Esophagus (tissue), 2 donors: ENCODE results near the gene OPCML. TPM values are rescaled to one million over a fixed set of nuclear protein-coding genes. Genes with fewer than 3 reads are reported as not detected.

Source experiments
- H3K27ac ChIP-seq, 2 donors: one replicate each; pipeline ENCODE4 v1.5.1; 2013; ENCODE audit warnings: low read depth in 2 of 2, mild to moderate bottlenecking in 2 of 2, inconsistent platforms in 1 of 2, low read length in 1 of 2, moderate library complexity in 1 of 2
- H3K27me3 ChIP-seq, 2 donors: one replicate each; pipeline ENCODE4 v1.6.1; 2013; ENCODE audit warnings: low read length in 2 of 2, control low read depth in 1 of 2, mild to moderate bottlenecking in 1 of 2; ENCODE audit not compliant: insufficient read depth in 2 of 2, control insufficient read depth in 1 of 2
- H3K36me3 ChIP-seq, 2 donors: one replicate each; pipeline ENCODE4 v1.6.1; 2013; ENCODE audit warnings: low read length in 1 of 2; ENCODE audit not compliant: control insufficient read depth in 2 of 2, insufficient read depth in 2 of 2
- H3K4me1 ChIP-seq, 2 donors: one replicate each; pipeline ENCODE4 v1.6.1; 2013; ENCODE audit warnings: low read length in 1 of 2; ENCODE audit not compliant: control insufficient read depth in 2 of 2, insufficient read depth in 2 of 2
- H3K4me3 ChIP-seq, 2 donors: one replicate each; pipeline ENCODE4 v1.5.1; 2013; ENCODE audit warnings: low read length in 2 of 2, mild to moderate bottlenecking in 2 of 2, low read depth in 1 of 2, moderate library complexity in 1 of 2
- H3K9me3 ChIP-seq, 2 donors: one replicate each; pipeline ENCODE4 v1.6.1; 2013; ENCODE audit warnings: mild to moderate bottlenecking in 2 of 2, low read depth in 1 of 2, low read length in 1 of 2, moderate library complexity in 1 of 2; ENCODE audit not compliant: control insufficient read depth in 2 of 2, insufficient read depth in 1 of 2
- WGBS, 2 donors: extraction: QIAGEN DNeasy Blood & Tissue Kit; methylation state at CpG; one replicate each; pipeline ENCODE4 v1.1.7; 2013; 5-methylcytosine and 5-hydroxymethylcytosine counted together
- polyA plus RNA-seq, 2 donors: library from polyadenylated mRNA; stranded (reverse); fragments of 200-250 nt; gene quantifications; one replicate each; pipeline ENCODE4 v1.2.3, GENCODE V29; 2013
- donor health status: healthy with polysubstance abuse.
- donor health status: Bipolar disorder and iron deficiency.

Gene OPCML
- polyA plus RNA-seq, 2 donors: 0.04 to 0.05 TPM

DNA sequence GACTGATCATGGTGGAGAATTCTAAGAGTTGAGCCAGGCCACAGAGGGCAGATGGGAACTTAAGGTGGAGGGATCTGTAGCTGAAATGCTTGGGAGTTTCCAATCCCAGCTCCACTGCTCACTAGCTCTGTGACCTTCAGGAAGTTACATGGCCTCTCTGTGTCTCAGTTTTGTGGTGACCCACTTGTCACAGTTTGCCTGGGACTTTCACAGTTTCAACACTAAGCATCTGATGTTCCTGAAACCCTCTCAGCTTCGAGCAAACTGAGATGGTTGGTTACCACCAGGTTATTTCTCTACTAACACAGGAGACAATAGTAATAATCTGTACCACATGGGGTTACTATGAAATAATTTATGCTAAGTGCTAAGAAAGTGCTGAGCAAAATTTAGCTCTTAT lies 505.3 kb downstream of the OPCML start:
- Histone ChIP-seq H3K4me3 (no peak overlapping the region), H3K27me3 (no peaks in the 10 kb centered on the region), H3K36me3 (no peaks in the 10 kb centered on the region), H3K27ac (no peak overlapping the region), H3K4me1 (no peaks in the 10 kb centered on the region), H3K9me3 (no peaks in the 10 kb centered on the region)
- WGBS, 2 donors: 72 to 78% methylated on average over 1 of the region's 1 CpG

- H3K4me1 ChIP-seq: no peaks in the 10 kb centered on the region
- H3K27ac ChIP-seq: no peak overlapping the region
- WGBS, 2 donors: 63% methylated on average over 5 of the region's 5 CpGs
- H3K36me3 ChIP-seq: no peaks in the 10 kb centered on the region
- H3K9me3 ChIP-seq: no peaks in the 10 kb centered on the region
- no peak overlapping the region for H3K4me3 ChIP-seq
- no peaks in the 10 kb centered on the region for H3K27me3 ChIP-seq
Measured at GRCh38 chr11:133024301-133024700, 508.0 kb downstream of the OPCML start.

GRCh38 chr11:133023232-133023631 lies 509.1 kb downstream of the OPCML start:
- Histone ChIP-seq H3K27ac (no peak overlapping the region), H3K4me1 (no peaks in the 10 kb centered on the region), H3K27me3 (no peaks in the 10 kb centered on the region), H3K9me3 (no peaks in the 10 kb centered on the region), H3K4me3 (no peak overlapping the region), H3K36me3 (no peaks in the 10 kb centered on the region)
- WGBS, 2 donors: 89 to 90% methylated on average over 9 of the region's 9 CpGs

GRCh38 chr11:133021553-133021952 lies 510.7 kb downstream of the OPCML start:
- Histone ChIP-seq H3K27me3 (no peaks in the 10 kb centered on the region), H3K27ac (no peak overlapping the region), H3K4me1 (no peaks in the 10 kb centered on the region), H3K4me3 (no peak overlapping the region), H3K36me3 (no peaks in the 10 kb centered on the region), H3K9me3 (peaks cover 0 to 4% of the 10 kb centered on the region in 2 donors)
- 50 to 55% methylated on average over 7 of the region's 7 CpGs for WGBS, 2 donors

- H3K4me1 ChIP-seq: no peaks in the 10 kb centered on the region
- peaks cover 0 to 4% of the 10 kb centered on the region in 2 donors for H3K9me3 ChIP-seq
- H3K4me3 ChIP-seq: no peak overlapping the region
- 59 to 68% methylated on average over 1 of the region's 1 CpG for WGBS, 2 donors
- H3K27ac ChIP-seq: no peak overlapping the region
- H3K36me3 ChIP-seq: no peaks in the 10 kb centered on the region
- no peaks in the 10 kb centered on the region for H3K27me3 ChIP-seq
Measured at GRCh38 chr11:133020372-133020714, 512.0 kb downstream of the OPCML start.

GRCh38 chr11:133019545-133020371 lies 512.5 kb downstream of the OPCML start:
- H3K27me3 ChIP-seq: no peaks in the 10 kb centered on the region
- H3K27ac ChIP-seq: no peak overlapping the region
- 84 to 86% methylated on average over 17 of the region's 17 CpGs for WGBS, 2 donors
- H3K9me3 ChIP-seq: peaks cover 0 to 4% of the 10 kb centered on the region in 2 donors
- H3K4me3 ChIP-seq: no peak overlapping the region
- no peaks in the 10 kb centered on the region for H3K4me1 ChIP-seq
- H3K36me3 ChIP-seq: no peaks in the 10 kb centered on the region

GRCh38 chr11:133015457-133015856 lies 516.8 kb downstream of the OPCML start:
- Histone ChIP-seq H3K9me3 (peaks cover 0 to 4% of the 10 kb centered on the region in 2 donors), H3K36me3 (no peaks in the 10 kb centered on the region), H3K27ac (no peak overlapping the region), H3K4me3 (no peak overlapping the region), H3K27me3 (no peaks in the 10 kb centered on the region), H3K4me1 (no peaks in the 10 kb centered on the region)
- 70 to 87% methylated on average over 1 of the region's 1 CpG for WGBS, 2 donors

DNA sequence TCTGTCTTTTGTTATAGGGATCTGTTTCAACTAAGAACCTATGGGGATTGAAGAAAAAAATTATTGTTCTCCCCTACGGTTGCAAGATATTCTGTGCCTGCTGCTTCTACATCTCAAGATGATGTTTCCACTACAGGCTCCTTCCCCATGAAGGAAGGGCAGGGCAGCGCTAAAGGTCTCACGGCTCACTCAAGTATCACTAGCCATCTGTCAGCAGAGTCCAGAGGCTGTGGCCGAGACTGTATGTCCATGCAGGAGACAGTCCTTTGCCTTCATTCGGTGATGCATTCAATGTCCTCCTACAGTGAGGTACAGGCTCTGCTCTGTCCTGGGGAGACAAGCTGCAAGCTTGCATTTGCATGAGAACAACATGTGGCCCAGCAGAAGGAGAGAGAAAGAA lies 518.0 kb downstream of the OPCML start:
- H3K4me3 ChIP-seq: no peak overlapping the region
- H3K27me3 ChIP-seq: no peaks in the 10 kb centered on the region
- no peak overlapping the region for H3K27ac ChIP-seq
- no peaks in the 10 kb centered on the region for H3K4me1 ChIP-seq
- H3K36me3 ChIP-seq: no peaks in the 10 kb centered on the region
- peaks cover 0 to 4% of the 10 kb centered on the region in 2 donors for H3K9me3 ChIP-seq
- WGBS, 2 donors: 73 to 82% methylated on average over 5 of the region's 5 CpGs

DNA sequence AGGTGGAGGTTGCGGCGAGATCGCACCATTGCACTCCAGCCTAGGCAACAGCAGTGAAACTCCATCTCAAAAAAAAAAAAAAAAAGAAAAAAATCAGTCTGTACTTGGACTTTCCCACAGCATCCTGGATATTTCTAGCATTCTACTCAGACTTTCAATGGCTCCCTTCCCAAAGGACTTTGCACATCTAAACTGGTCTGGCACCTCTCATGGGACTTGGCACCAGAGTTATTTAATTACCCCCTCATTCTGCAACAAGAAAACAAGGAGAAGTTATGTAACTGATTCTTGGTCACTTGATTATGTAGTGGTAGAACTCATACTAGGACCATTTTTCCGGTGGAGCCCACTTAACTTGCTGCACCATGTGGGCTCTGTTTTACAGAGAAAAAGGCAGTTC lies 519.5 kb downstream of the OPCML start:
- H3K36me3 ChIP-seq: no peaks in the 10 kb centered on the region
- H3K4me1 ChIP-seq: no peaks in the 10 kb centered on the region
- peaks cover 0 to 2% of the 10 kb centered on the region in 2 donors for H3K9me3 ChIP-seq
- 88 to 99% methylated on average over 4 of the region's 4 CpGs for WGBS, 2 donors
- no peak overlapping the region for H3K4me3 ChIP-seq
- no peak overlapping the region for H3K27ac ChIP-seq
- H3K27me3 ChIP-seq: no peaks in the 10 kb centered on the region

DNA sequence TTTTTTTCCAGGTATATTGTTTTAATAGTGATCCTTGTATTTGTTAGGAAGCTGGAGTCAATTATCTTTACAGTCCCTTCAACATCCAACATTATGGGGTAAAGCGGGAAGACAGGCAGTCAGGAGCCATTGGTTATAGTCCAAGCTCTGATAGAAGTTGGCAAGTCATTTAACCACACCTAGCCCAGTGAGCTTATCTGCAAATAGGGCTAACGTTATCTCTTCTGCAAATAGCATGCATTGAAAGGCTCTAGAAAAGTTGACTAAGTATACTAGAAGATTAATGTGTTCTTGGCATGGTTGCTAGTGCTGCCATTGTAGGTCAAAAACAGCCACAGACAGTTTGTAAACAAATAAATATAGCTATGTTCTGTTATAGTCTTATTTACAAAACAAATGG lies 520.7 kb downstream of the OPCML start:
- Histone ChIP-seq H3K4me1 (no peaks in the 10 kb centered on the region), H3K27me3 (no peaks in the 10 kb centered on the region), H3K27ac (no peak overlapping the region), H3K36me3 (no peaks in the 10 kb centered on the region), H3K9me3 (peaks cover 1% of the 10 kb centered on the region in 2 donors), H3K4me3 (no peak overlapping the region)
- WGBS, 2 donors: 46 to 52% methylated on average over 2 of the region's 2 CpGs
